Adrenal gland (tissue), 5 donors: ENCODE measurements around the gene RANBP3L.

Source experiments
- CTCF ChIP-seq, 6 experiments: fragments of 450-650 bp in 4 of 6; fragments of 200-600 bp in 2 of 6; sonication (generic) in 1 of 6; IDR thresholded peaks; 1 replicate in 5 of 6; 2 replicates in 1 of 6; pipeline versions ENCODE4 v1.5.1 to v1.8.0; 2016 to 2021; ENCODE audit warnings: antibody characterized with exemption in 6 of 6, mild to moderate bottlenecking in 2 of 6, moderate library complexity in 1 of 6
- POLR2A ChIP-seq, 2 donors: fragments of 450-650 bp; IDR thresholded peaks; one replicate each; pipeline ENCODE4 v1.6.1; 2017; ENCODE audit warnings: antibody characterized with exemption in 2 of 2, mild to moderate bottlenecking in 2 of 2, moderate library complexity in 1 of 2
- donor health status: DM: no; HTN: no; CAD: no.

- TF ChIP-seq CTCF (IDR thresholded peaks at IDR 0.05) (no peak), POLR2A (IDR thresholded peaks at IDR 0.05) (no peak)
These were observed 4.0 kb downstream of the RANBP3L start for GRCh38 chr5:36297653-36298052.
